HG03064 (cell line): ENCODE measurements around the gene SLCO2A1.

Experiments
- ATAC-seq: cut with Tn5 transposase; IDR thresholded peaks from one replicate; pipeline ENCODE4 v1.9.1; 2021; ENCODE audit warnings: low read depth; ENCODE audit not compliant: unreplicated experiment

The SLCO2A1 gene

GRCh38 chr3:134003066-134003465 is 26.7 kb downstream of the SLCO2A1 start:
- no peak for ATAC-seq

GRCh38 chr3:134002306-134002705 is 27.4 kb downstream of the SLCO2A1 start:
- no peak for ATAC-seq

- ATAC-seq: no peak
These were observed 28.5 kb downstream of the SLCO2A1 start for GRCh38 chr3:134001251-134001650.

- ATAC-seq: no peak
These were observed 29.6 kb downstream of the SLCO2A1 start for GRCh38 chr3:133999891-134000685.

- ATAC-seq: no peak
These were observed 31.0 kb downstream of the SLCO2A1 start for GRCh38 chr3:133998691-133999241.

GRCh38 chr3:133997871-133998635 is 31.7 kb downstream of the SLCO2A1 start:
- no peak for ATAC-seq

- no peak for ATAC-seq
These were observed 32.7 kb downstream of the SLCO2A1 start for GRCh38 chr3:133996996-133997395.

- ATAC-seq: no peak
These were observed 33.5 kb downstream of the SLCO2A1 start for GRCh38 chr3:133996251-133996661.

GRCh38 chr3:133995264-133995663 is 34.5 kb downstream of the SLCO2A1 start:
- ATAC-seq: no peak

GRCh38 chr3:133994166-133994890 is 35.4 kb downstream of the SLCO2A1 start:
- ATAC-seq: no peak

GRCh38 chr3:133992951-133993620 is 36.6 kb downstream of the SLCO2A1 start:
- no peak for ATAC-seq

GRCh38 chr3:133992381-133992780 is 37.3 kb downstream of the SLCO2A1 start:
- no peak for ATAC-seq

GRCh38 chr3:133991637-133992036 is 38.1 kb downstream of the SLCO2A1 start:
- ATAC-seq: no peak

- no peak for ATAC-seq
These were observed 38.5 kb downstream of the SLCO2A1 start for GRCh38 chr3:133991209-133991608.

- ATAC-seq: no peak
These were observed 39.6 kb downstream of the SLCO2A1 start for GRCh38 chr3:133989936-133990702.

- no peak for ATAC-seq
These were observed 41.0 kb downstream of the SLCO2A1 start for GRCh38 chr3:133988631-133989161.

- ATAC-seq: no peak
These were observed 41.7 kb downstream of the SLCO2A1 start for GRCh38 chr3:133987948-133988484.

- no peak for ATAC-seq
These were observed 42.6 kb downstream of the SLCO2A1 start for GRCh38 chr3:133987136-133987535.

- ATAC-seq: no peak
These were observed 43.4 kb downstream of the SLCO2A1 start for GRCh38 chr3:133986311-133986710.
